SHP77 (cell line): ENCODE results near the gene REEP5.

ENCODE experiments used
- DNase-seq, 2 experiments: peaks; one replicate each; lab custom pipeline; 2025; lab: John Stamatoyannopoulos, UW

The REEP5 gene

GRCh38 chr5:112833971-112834370 is 88.1 kb downstream of the REEP5 start:
- DNase-seq: no peak

- no peak for DNase-seq
Measured at GRCh38 chr5:112830378-112830777, 91.6 kb downstream of the REEP5 start.
